T follicular helper cell (primary cell): ENCODE data around the gene TM9SF1.

Experiments
- DNase-seq: peaks from one replicate; pipeline ENCODE4 v3.0.0-alpha.2; 2020; ENCODE audit warnings: low read depth
- total RNA-seq, 2 experiments: gene quantifications; one replicate each; lab custom pipeline; 2026; lab: John Stamatoyannopoulos, UW

Gene TM9SF1
- 3.7 to 4.3 reads per million in 2 experiments for total RNA-seq

GRCh38 chr14:24195186-24196070 lies at the start of gene TM9SF1:
TM9SF1 (minus strand) TSS chr14:24195441; CDS start chr14:24195019, 422 bp downstream.
- peak; percentile 82 for DNase-seq

- DNase-seq, result no peak
These were observed 48.1 kb upstream of the TM9SF1 start for GRCh38 chr14:24243336-24243836.

GRCh38 chr14:24241829-24242443 lies 46.7 kb upstream of the TM9SF1 start:
- peak; percentile 90 for DNase-seq

GRCh38 chr14:24240110-24240918 lies 45.1 kb upstream of the TM9SF1 start:
- DNase-seq, result no peak

GRCh38 chr14:24238527-24239037 lies 43.3 kb upstream of the TM9SF1 start:
- no peak for DNase-seq

GRCh38 chr14:24238123-24238522 lies 42.9 kb upstream of the TM9SF1 start:
- DNase-seq, result no peak

- no peak for DNase-seq
These were observed 42.3 kb upstream of the TM9SF1 start for GRCh38 chr14:24237463-24237955.

GRCh38 chr14:24236689-24237462 lies 41.6 kb upstream of the TM9SF1 start:
- DNase-seq, result no peak

- DNase-seq, result no peak
These were observed 40.8 kb upstream of the TM9SF1 start for GRCh38 chr14:24235804-24236688.

- no peak for DNase-seq
These were observed 39.1 kb upstream of the TM9SF1 start for GRCh38 chr14:24234095-24235005.

- DNase-seq, result no peak
These were observed 38.3 kb upstream of the TM9SF1 start for GRCh38 chr14:24233538-24233866.

- no peak for DNase-seq
These were observed 37.6 kb upstream of the TM9SF1 start, which contains the start of gene GMPR2 for GRCh38 chr14:24232645-24233537. GMPR2 (plus strand) TSS chr14:24232929; CDS start chr14:24233254, 325 bp downstream.

- peak; percentile 79 for DNase-seq
These were observed 36.9 kb upstream of the TM9SF1 start, which contains the start of gene NEDD8 for GRCh38 chr14:24232121-24232644. NEDD8 (minus strand) TSS chr14:24232367; CDS start chr14:24232267, 100 bp downstream.

- DNase-seq, result no peak
These were observed 36.3 kb upstream of the TM9SF1 start for GRCh38 chr14:24231263-24232120.

GRCh38 chr14:24228902-24229301 lies 33.7 kb upstream of the TM9SF1 start:
- no peak for DNase-seq

GRCh38 chr14:24226473-24226872 lies 31.2 kb upstream of the TM9SF1 start:
- DNase-seq, result no peak
